T-helper 17 cell (primary cell): ENCODE results near the gene MVP. TPM values are rescaled to one million over a fixed set of nuclear protein-coding genes. Genes with fewer than 3 reads are reported as not detected.
"Not testable (repeated sequence)": the region's sequence is repeated elsewhere in the genome, so short reads cannot be mapped to it uniquely, and the experiment has no call there.

Experiments
- ATAC-seq: fragments of 150-1000 bp; cut with Tn5 transposase; 2 replicates; pipeline ENCODE4 v1.10.0; 2021; ENCODE audit warnings: mild to moderate bottlenecking, moderate library complexity
- DNase-seq, 3 donors: peaks; one replicate each; pipeline versions ENCODE4 v3.0.0 to v3.0.0-alpha.2; 2020 to 2021
- H3K9me3 ChIP-seq: one replicate; pipeline ENCODE4 v1.7.0; 2013; ENCODE audit warnings: low read length, mild to moderate bottlenecking; ENCODE audit not compliant: control insufficient read depth, poor library complexity, severe bottlenecking
- H3K27ac Mint-ChIP-seq: one replicate; pipeline ENCODE4 v1.8.0; 2022; ENCODE audit warnings: mild to moderate bottlenecking, moderate library complexity, mixed read lengths
- H3K27me3 Mint-ChIP-seq: one replicate; pipeline ENCODE4 v1.8.0; 2022; ENCODE audit warnings: mixed read lengths
- H3K36me3 Mint-ChIP-seq: one replicate; pipeline ENCODE4 v1.8.0; 2022; ENCODE audit warnings: low read depth, mixed read lengths
- H3K4me1 Mint-ChIP-seq: one replicate; pipeline ENCODE4 v1.8.0; 2022; ENCODE audit warnings: mild to moderate bottlenecking, mixed read lengths
- H3K4me3 Mint-ChIP-seq: one replicate; pipeline ENCODE4 v1.8.0; 2022; ENCODE audit warnings: mild to moderate bottlenecking, moderate library complexity, mixed read lengths
- total RNA-seq, 4 donors: library from RNA in 2 of 4; stranded (reverse) in 2 of 4; gene quantifications; one replicate each; pipeline ENCODE4 v1.2.3 and lab custom pipeline; 2022 to 2026

The MVP gene
- total RNA-seq (100 to 1,000 TPM; 141 to 154 TPM), total RNA-seq (lab: John Stamatoyannopoulos, UW) (207 to 210 reads per million in 2 donors)

DNA sequence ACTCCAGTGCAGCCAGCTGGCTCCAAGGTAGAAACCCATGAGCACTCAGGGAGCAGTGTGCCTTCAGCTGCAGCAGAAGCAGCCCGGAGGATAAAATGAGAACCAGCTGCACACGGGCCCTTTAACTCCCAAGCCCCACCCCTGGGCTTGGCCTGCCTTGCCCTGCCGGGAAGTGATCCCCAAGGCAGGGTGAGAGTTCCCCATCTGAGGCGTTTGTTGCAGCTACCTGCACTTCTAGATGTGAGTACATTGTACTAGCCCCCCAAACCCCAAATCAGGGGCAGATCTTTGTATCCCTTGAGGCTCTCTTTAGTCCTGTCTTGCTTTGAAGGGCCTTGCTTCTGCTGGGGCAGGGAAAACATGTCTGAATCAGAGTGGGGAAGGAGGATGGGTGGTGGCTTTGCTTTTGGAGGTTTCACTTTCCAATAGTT, at the start of gene MVP:
Gene MVP (plus strand): TSS at position 192 of the 431 bp plus-strand sequence. CDS start 10,088 bp downstream, outside the sequence.
- Mint-ChIP-seq H3K36me3 (peaks cover 4% of the 10 kb centered on the region), H3K27me3 (no peaks in the 10 kb centered on the region), H3K27ac (peak within 1 kb of the TSS; percentile 93), H3K4me3 (peak within 1 kb of the TSS; percentile 96), H3K4me1 (peaks cover 48% of the 10 kb centered on the region)
- ATAC-seq (no peak), DNase-seq (peak in 1 of 3 donors; percentile 33)
- no peaks in the 10 kb centered on the region for H3K9me3 ChIP-seq

DNA sequence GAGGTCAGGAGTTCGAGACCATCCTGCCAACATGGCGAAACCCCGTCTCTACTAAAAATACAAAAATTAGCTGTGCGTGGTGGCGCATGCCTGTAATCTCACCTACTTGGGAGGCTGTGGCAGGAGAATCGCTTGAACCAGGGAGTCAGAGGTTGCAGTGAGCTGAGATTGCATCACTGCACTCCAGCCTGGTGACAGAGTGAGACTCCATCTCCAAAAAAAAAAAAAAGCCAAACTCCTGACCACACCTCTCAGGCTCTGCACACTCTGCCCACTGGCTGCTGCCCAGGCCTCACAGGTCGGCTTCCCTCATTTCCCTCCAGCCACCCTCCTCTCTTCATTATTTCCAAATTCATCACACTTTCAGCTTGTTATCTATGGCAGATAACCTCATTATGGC, 47.9 kb upstream of the MVP start:
- not testable (repeated sequence) for ATAC-seq, H3K27me3 Mint-ChIP-seq, H3K36me3 Mint-ChIP-seq, H3K9me3 ChIP-seq, DNase-seq, H3K4me3 Mint-ChIP-seq, H3K27ac Mint-ChIP-seq
- peaks cover 18% of the 10 kb centered on the region for H3K4me1 Mint-ChIP-seq

DNA sequence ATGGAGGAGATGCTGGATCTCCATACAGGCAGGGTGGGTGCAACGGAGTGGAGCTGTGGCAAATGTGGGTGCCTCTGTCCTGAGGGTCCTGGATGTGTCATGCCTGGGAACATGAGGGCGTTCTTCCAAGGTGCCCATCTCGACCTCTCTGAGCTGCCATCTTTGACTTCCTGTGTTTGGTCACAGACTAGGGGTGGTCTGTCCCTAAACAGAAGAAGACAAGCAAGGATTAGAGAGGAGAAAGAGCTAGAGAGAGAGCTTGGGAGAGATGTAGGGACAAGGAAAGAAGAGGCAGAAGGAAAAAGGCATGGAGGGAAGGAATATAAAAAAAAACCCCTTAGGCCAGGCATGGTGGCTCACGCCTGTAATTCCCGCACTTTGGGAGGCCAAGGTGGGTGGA, 45.5 kb upstream of the MVP start:
- Mint-ChIP-seq H3K36me3 (no peaks in the 10 kb centered on the region), H3K4me1 (peaks cover 19% of the 10 kb centered on the region), H3K27me3 (no peaks in the 10 kb centered on the region), H3K27ac (no peak overlapping the region), H3K4me3 (no peak overlapping the region)
- DNase-seq, result no peak
- H3K9me3 ChIP-seq, result no peaks in the 10 kb centered on the region
- no peak for ATAC-seq

DNA sequence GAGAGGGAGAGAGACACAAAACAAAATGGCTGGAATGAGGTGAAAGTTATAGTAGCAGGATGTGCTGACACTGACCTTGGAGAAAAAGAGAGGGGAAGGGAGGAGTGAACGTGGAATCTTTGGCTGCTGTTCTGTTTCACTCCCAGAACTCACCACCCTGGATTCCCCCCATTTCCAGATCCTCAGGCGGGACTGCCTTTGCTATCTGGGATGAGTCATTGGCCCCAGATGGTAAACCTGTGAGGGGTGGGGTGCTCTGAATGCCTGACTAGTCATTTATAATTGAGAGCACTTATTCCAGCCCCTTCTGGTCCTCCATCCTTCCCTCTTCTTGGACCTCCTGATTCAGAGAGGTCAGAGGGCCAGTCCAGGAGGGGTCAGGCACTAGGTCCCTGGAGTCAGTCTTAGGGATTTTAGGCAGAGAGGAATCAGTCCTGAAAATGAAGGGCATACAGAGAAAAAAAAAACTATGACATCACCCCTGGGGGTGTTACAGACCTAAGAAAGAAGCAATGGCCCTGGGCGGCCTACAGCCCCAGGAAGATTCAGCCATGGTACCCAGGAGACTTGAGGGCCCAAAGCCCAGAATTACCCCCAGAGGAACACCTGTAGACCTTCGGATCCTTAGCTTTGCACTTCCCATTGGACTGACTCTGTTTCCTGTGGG, 44.4 kb upstream of the MVP start:
- no peak for DNase-seq
- Mint-ChIP-seq H3K4me3 (no peak overlapping the region), H3K27ac (peak overlapping the region; percentile 47), H3K27me3 (no peaks in the 10 kb centered on the region), H3K36me3 (no peaks in the 10 kb centered on the region), H3K4me1 (peaks cover 16% of the 10 kb centered on the region)
- no peak for ATAC-seq
- H3K9me3 ChIP-seq, result no peaks in the 10 kb centered on the region

DNA sequence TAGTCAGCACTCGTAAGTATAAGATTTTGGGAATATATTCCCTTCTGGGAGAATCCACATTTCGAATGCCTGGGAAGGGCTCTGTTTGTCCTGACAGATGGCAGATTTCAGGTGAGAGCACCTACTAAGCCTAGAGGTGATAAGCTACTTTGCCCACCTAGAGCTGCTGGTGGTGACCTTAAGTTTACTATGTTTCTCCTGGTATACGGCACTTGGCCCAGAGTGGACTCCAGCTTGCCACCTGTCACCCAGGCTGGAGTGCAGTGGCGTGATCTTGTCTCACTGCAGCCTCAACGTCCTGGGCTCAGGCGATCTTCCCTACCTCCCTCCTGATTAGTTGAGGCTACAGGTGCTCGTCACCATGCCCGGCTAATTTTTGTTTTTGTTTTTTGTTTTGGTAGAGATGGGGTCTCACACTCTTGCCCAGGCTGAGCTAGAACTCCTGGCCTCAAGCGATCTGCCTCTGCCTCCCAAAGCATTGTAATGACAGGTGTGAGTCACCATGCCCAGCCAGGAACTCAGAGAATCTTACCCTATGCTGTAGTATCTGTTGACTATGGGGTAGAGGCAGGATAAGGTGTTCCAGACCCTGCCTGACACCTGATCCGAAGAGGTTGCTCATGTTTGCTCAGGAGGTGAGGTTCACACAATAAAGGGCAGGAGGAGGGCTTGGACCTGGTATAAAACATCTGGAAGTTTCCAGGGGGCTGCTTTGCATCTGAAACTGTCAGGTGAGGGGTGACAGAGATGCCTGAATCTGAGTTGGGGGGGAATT, 42.5 kb upstream of the MVP start, which contains the start of gene ZG16:
Gene ZG16 (plus strand): TSS at position 681 of the 775 bp plus-strand sequence. CDS start 1,011 bp downstream, outside the sequence.
- ATAC-seq, result no peak
- no peaks in the 10 kb centered on the region for H3K9me3 ChIP-seq
- Mint-ChIP-seq H3K27ac (no peak within 1 kb of the TSS), H3K4me3 (no peak within 1 kb of the TSS), H3K36me3 (no peaks in the 10 kb centered on the region), H3K4me1 (peaks cover 16% of the 10 kb centered on the region), H3K27me3 (no peaks in the 10 kb centered on the region)
- DNase-seq, result no peak

DNA sequence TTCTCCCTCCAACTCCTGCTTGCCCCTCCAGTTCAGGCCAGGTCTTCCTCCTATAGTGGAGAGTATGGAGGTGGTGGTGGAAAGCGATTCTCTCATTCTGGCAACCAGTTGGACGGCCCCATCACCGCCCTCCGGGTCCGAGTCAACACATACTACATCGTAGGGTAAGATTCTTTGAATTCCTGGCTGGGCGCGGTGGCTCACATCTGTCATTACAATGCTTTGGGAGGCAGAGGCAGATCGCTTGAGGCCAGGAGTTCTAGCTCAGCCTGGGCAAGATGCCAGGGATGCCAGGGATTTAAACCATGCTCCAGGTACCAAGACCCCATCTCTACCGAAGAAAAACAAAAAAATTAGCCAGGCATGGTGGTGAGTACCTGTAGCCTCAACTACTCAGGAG, 40.8 kb upstream of the MVP start:
- ATAC-seq, result no peak
- Mint-ChIP-seq H3K4me3 (no peak overlapping the region), H3K36me3 (no peaks in the 10 kb centered on the region), H3K4me1 (peaks cover 21% of the 10 kb centered on the region), H3K27ac (no peak overlapping the region), H3K27me3 (no peaks in the 10 kb centered on the region)
- DNase-seq, result no peak
- H3K9me3 ChIP-seq, result no peaks in the 10 kb centered on the region

DNA sequence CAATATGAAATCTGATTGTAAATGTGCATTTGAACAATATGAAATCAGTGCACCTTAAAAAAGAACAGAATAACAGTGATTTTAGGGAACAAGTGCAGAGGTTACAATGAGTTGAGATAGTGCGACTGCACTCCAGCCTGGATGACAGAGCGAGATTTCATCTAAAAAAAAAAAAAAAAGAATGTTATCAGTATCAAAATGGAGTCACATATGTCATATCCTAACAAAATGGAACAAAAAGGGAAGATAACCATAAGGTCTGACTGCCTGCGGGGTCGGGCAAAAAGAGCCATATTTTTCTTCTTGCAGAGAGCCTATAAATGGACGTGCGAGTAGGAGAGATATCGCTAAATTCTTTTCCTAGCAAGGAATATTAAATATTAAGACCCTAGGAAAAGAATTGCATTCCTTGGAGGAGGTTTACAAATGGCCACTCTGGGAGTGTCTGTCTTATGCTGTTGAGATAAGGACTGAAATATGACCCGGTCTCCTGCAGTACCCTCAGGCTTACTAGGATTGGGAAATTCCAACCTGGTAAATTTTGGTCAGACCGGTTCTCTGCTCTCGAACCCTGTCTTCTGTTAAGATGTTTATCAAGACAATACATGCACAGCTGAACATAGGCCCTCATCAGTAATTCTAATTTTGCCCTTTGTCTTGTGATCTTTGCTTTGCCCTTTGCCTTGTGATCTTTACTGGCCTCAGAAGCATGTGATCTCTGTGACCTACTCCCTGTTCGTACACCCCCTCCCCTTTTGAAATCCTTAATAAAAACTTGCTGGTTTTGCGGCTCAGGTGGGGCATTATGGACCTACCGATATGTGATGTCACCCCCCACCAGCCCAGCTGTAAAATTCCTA, 36.9 kb upstream of the MVP start:
- not testable (repeated sequence) for H3K27me3 Mint-ChIP-seq, ATAC-seq, DNase-seq, H3K4me3 Mint-ChIP-seq, H3K36me3 Mint-ChIP-seq, H3K9me3 ChIP-seq, H3K27ac Mint-ChIP-seq
- peaks cover 17% of the 10 kb centered on the region for H3K4me1 Mint-ChIP-seq

DNA sequence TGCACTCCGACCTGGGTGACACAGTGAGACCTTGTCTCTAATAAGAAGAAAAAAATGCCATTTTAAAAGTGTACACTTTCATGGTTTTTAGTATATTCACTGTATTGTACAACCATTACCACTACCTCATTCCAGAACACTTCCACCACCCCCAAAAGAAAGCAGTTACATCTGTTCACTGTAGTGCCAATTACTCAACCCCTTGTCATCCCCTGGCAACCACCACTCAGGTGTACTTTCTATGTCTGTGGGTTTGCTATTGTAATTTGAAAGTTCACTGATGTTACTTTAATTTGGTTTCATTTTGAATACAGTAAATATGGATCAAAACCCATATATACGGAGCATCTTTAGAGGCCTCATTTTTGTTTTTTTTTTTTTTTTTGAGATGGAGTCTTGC, 36.1 kb upstream of the MVP start:
- Mint-ChIP-seq H3K27me3 (no peaks in the 10 kb centered on the region), H3K36me3 (no peaks in the 10 kb centered on the region), H3K4me1 (peaks cover 18% of the 10 kb centered on the region), H3K27ac (peak overlapping the region; percentile 75), H3K4me3 (no peak overlapping the region)
- no peaks in the 10 kb centered on the region for H3K9me3 ChIP-seq
- DNase-seq (no peak), ATAC-seq (peak; percentile 58)

DNA sequence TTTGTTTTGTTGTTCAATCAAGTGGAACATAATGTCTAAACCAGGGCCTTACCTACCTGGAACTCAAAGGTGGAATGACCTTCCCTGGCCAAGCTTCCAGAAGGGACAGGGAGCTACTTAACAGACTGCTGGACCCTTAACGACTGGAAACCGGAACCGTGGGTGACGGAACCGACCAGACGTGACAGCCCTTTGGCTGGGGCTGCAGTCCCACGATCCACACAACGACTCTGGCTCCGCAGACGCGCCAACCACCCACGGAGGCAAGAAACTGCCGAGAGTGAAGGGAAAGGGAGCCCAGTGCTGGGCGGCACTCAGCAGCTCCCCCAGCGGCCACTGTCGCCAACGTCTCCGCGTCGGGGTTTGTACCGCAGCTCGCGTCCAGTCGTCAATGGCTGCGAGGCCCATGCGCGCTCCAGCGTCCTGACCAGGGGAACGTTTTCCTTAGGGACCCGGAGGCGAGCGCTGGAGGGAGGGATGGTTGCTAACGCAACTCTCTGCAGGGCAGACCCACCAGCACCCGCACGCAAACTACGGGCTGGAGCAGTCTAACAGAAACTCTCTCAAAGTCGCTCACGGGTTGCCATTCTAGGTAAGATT, 35.3 kb upstream of the MVP start:
- ATAC-seq (peak; percentile 94), DNase-seq (peak; percentile 56 to 75 (median 56))
- Mint-ChIP-seq H3K4me1 (peaks cover 16% of the 10 kb centered on the region), H3K36me3 (no peaks in the 10 kb centered on the region), H3K4me3 (peak overlapping the region; percentile 62), H3K27ac (peak overlapping the region; percentile 45), H3K27me3 (no peaks in the 10 kb centered on the region)
- H3K9me3 ChIP-seq, result no peaks in the 10 kb centered on the region

DNA sequence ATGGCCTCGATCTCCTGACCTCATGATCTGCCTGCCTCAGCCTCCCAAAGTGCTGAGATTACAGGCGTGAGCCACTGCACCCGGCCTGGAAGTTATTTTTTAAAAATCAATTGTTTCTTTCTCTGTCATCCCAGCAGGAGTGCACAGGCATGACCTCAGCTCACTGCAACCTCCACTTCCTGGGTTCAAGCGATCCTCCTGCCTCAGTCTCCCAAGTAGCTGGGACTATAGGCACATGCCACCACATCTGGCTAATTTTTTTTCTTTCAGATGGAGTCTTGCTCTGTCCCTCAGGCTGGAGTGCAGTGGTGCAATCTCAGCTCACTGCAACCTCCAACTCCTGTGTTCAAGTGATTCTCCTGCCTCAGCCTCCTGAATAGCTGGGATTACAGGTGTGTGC, 33.1 kb upstream of the MVP start:
- H3K4me1 Mint-ChIP-seq, result peaks cover 30% of the 10 kb centered on the region
- H3K27ac Mint-ChIP-seq, result peak overlapping the region; percentile 29
- H3K36me3 Mint-ChIP-seq, ATAC-seq, DNase-seq, H3K27me3 Mint-ChIP-seq, H3K9me3 ChIP-seq: not testable (repeated sequence)
- H3K4me3 Mint-ChIP-seq, result peak overlapping the region; percentile 9

DNA sequence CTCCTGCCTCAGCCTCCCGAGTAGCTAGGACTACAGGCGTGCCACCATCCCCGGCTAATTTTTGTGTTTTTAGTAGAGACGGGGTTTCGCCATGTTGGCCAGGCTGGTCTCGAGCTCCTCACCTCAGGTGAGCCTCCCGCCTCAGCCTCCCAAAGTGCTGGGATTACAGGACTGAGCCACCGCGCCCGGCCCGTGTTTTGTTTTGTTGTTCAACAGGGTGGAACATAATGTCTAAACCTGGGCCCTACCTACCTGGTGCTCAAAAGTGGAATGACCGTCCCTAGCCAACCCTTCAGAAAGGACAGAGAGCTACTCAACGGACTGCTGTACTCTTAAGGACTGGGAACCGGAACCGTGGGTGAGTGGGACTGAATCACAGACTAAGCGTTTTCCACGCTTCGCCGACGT, 30.5 kb upstream of the MVP start:
- DNase-seq, result no peak
- ATAC-seq, result no peak
- Mint-ChIP-seq H3K4me3 (peak overlapping the region; percentile 98), H3K27ac (peak overlapping the region; percentile 96), H3K36me3 (peaks cover 8% of the 10 kb centered on the region), H3K4me1 (peaks cover 40% of the 10 kb centered on the region), H3K27me3 (no peaks in the 10 kb centered on the region)
- H3K9me3 ChIP-seq, result no peaks in the 10 kb centered on the region

DNA sequence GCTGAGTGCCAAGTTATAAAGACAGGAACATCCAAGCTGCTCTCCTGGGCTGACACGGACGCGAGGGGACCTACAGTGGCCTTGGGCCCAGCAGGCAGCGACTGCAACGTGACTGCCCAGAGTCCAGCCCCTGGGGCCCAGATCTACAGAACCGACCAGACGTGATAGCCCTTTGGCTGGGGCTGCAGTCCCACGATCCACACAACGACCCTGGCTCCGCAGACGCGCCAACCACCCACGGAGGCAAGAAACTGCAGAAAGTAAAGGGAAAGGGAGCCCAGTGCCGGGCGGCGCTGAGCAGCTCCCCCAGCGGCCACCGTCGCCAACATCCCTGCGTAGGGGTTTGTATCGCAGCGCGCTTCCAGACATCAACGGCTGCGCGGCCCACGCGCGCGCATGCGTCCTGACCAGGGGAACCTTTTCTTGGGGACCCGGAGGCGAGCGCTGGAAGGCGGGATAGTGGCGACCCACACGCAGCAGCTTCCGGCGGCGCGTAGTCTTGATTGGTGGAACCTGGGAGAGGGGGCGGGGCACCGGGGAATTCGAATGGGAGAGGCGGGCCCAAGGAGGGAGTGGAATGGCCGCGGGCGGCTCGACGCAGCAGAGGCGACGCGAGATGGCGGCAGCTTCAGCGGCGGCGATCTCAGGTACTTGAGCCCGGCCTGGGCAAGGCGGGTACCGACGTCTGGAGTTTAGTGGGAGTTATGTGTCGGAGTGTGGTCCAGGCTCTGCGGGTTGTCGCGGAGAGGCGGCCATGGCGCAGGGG, 29.9 kb upstream of the MVP start, which contains the start of gene KIF22:
Gene KIF22 (plus strand): TSS at position 569 of the 766 bp plus-strand sequence. CDS start 9 bp downstream, at position 578.
- Mint-ChIP-seq H3K4me3 (peak within 1 kb of the TSS; percentile 98), H3K27ac (peak within 1 kb of the TSS; percentile 96), H3K27me3 (no peaks in the 10 kb centered on the region), H3K4me1 (peaks cover 37% of the 10 kb centered on the region), H3K36me3 (peaks cover 8% of the 10 kb centered on the region)
- peak; percentile 94 for ATAC-seq
- peak; percentile 99 to 100 (median 99) for DNase-seq
- H3K9me3 ChIP-seq, result no peaks in the 10 kb centered on the region
